GM18505 (cell line): ENCODE results near the gene PLXNA4.

ENCODE experiments used
- ATAC-seq: cut with Tn5 transposase; IDR thresholded peaks from one replicate; pipeline ENCODE4 v1.9.1; 2021; ENCODE audit not compliant: unreplicated experiment
- POLR2A ChIP-seq: IDR thresholded peaks from 4 replicates; pipeline ENCODE4 v1.6.1; 2011; ENCODE audit warnings: borderline replicate concordance; ENCODE audit not compliant: insufficient read depth, insufficient read length; ENCODE audit errors: extremely low read depth

The PLXNA4 gene

DNA sequence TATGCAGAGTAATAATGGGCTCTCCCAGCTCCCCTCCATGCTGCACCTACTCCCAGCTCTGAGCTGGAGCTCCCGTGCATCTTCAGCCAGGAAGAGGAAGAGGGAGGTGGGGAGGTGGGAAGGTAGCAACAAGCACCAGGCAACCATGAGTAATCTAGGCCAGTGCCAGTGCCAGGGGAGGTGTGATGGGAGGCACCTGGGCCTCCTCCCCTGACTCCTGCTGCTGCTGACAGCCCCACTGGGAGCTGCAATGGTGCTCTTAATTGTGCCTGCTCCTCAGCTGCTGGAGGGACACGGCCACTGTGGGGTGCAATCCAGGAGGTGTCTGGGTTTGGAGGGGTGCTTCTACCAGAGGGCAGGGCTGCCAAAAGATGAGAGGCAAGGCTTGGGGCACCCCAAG lies 243.0 kb downstream of the PLXNA4 start:
- no peak for TF ChIP-seq POLR2A
- ATAC-seq, result no peak

DNA sequence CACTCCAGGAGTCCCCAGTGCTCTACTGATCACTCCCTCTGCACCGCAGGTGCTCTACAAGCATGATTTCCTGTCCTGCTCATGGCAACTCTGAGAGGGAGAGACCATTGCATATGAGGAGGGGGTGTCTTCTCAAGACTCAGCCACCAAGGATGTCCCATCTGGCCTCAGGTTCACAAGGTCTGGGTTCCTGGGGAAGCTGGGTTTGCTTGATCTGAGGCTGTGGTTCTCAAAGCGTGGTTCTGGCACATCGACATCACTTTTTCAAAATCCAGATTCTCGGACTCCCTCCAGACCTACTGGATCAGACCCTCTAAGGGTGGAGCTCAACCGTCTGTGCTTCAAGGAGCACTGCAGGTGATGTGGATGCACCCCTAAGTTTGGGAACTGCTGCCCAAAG lies 247.5 kb downstream of the PLXNA4 start:
- no peak for ATAC-seq

GRCh38 chr7:132328047-132328620 lies 248.1 kb downstream of the PLXNA4 start:
- ATAC-seq, result no peak
- TF ChIP-seq POLR2A, result no peak

More for the DNA sequence above, 247.5 kb downstream of the PLXNA4 start:
- TF ChIP-seq POLR2A, result no peak

- no peak for TF ChIP-seq POLR2A
- ATAC-seq, result no peak
Observed at GRCh38 chr7:132326878-132327589, 249.2 kb downstream of the PLXNA4 start.

- no peak for TF ChIP-seq POLR2A
- no peak for ATAC-seq
Observed at GRCh38 chr7:132322970-132323369, 253.3 kb downstream of the PLXNA4 start.

- no peak for ATAC-seq
- TF ChIP-seq POLR2A, result no peak
Observed at GRCh38 chr7:132321387-132321786, 254.9 kb downstream of the PLXNA4 start.

DNA sequence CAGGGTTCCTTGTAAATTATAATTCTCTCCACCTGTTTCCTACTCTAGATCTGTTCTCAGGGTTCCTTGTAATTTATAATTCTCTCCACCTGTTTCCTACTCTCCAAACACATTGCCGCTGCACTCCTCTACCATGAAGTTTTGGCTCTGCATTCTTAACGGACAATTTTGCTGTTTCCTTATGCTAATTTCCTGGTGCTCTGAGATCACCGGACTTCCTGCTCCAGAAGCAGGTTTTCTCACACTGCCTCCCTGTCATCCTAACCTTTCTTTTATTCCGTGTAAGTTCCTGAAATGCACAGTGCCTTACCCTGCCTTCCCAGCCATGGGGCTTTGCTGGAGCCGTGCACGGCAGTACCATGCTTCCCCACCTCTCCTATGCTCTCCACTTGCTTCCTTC lies 256.8 kb downstream of the PLXNA4 start:
- TF ChIP-seq POLR2A, result no peak
- no peak for ATAC-seq

- TF ChIP-seq POLR2A, result no peak
- ATAC-seq, result peak; percentile 92
Observed at GRCh38 chr7:132318352-132319318, 257.6 kb downstream of the PLXNA4 start.

DNA sequence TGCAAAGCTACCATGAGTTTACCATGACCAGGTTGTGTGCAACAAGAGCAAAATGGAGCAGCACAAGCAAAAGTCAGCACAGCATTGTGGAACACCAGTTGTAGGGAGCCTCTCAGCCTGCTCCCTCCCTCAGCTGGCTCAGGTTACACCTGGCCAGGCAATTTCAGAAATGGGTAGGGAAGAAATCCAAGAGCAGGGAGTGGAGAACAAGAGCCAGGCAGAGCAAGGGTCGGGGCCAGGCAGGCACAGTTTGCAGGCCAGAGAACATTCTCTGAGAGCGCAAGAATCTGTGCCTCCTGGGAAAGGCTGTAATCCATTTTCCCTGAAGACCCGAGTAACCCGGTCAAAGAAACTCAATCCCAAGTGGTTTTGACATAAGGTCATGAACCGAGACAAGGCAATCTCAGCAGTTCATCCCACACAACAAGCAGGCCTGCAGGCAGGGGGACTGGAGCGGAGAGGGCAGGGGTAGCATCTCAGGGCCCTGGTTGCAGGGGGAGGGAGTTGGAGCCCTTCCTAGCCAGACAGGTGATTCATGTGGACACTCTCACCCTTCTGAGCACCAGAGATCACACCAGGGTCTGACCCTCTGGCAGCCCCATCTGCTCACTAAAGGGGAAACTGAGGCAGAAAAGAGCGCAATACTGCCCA lies 258.4 kb downstream of the PLXNA4 start:
- ATAC-seq, result no peak
- no peak for TF ChIP-seq POLR2A

GRCh38 chr7:132312531-132313055 lies 263.7 kb downstream of the PLXNA4 start:
- no peak for ATAC-seq
- no peak for TF ChIP-seq POLR2A

- no peak for ATAC-seq
- no peak for TF ChIP-seq POLR2A
Observed at GRCh38 chr7:132311733-132312132, 264.5 kb downstream of the PLXNA4 start.

GRCh38 chr7:132309102-132309805 lies 267.0 kb downstream of the PLXNA4 start:
- TF ChIP-seq POLR2A, result no peak
- ATAC-seq, result no peak

- TF ChIP-seq POLR2A, result no peak
- ATAC-seq, result no peak
Observed at GRCh38 chr7:132307465-132307864, 268.8 kb downstream of the PLXNA4 start.

GRCh38 chr7:132300599-132301277 lies 275.5 kb downstream of the PLXNA4 start:
- no peak for ATAC-seq
- TF ChIP-seq POLR2A, result no peak
